Transverse colon (tissue), 4 donors: ENCODE data around the gene TRMT61A. TPM values are rescaled to one million over a fixed set of nuclear protein-coding genes. Genes with fewer than 3 reads are reported as not detected.
A peak's percentile ranks its signal among the peaks of the same experiment; 100 is the strongest.

Experiments used
- DNase-seq: peaks from one replicate; pipeline ENCODE4 v3.0.0-alpha.2; 2019
- H3K27ac ChIP-seq, 4 donors: fragments of 200-600 bp; sonication (generic); 2 replicates each; pipeline ENCODE4 v1.5.1; 2016 to 2018; ENCODE audit warnings: inconsistent platforms in 4 of 4
- H3K27me3 ChIP-seq: fragments of 200-600 bp; sonication (generic); 2 replicates; pipeline ENCODE4 v1.5.1; 2017; ENCODE audit warnings: inconsistent platforms
- H3K36me3 ChIP-seq, 4 donors: fragments of 200-600 bp; sonication (generic); 2 replicates each; pipeline ENCODE4 v1.5.1; 2017 to 2019; ENCODE audit warnings: inconsistent platforms in 4 of 4
- H3K4me1 ChIP-seq, 4 donors: fragments of 200-600 bp; sonication (generic); 2 replicates each; pipeline ENCODE4 v1.5.1; 2017 to 2020; ENCODE audit warnings: inconsistent platforms in 4 of 4
- H3K4me3 ChIP-seq, 4 donors: fragments of 200-600 bp; sonication (generic); 1 replicate in 1 of 4; 2 replicates in 3 of 4; pipeline versions ENCODE4 v1.5.1 to v1.6.1; 2017 to 2019; ENCODE audit warnings: inconsistent platforms in 4 of 4
- H3K9me3 ChIP-seq, 2 donors: fragments of 200-600 bp; sonication (generic); 2 replicates each; pipeline ENCODE4 v1.5.1; 2017 to 2019; ENCODE audit warnings: inconsistent platforms in 2 of 2
- CTCF ChIP-seq, 5 experiments: fragments of 200-600 bp in 3 of 5; fragments of 450-650 bp in 2 of 5; sonication (generic) in 3 of 5; IDR thresholded peaks; 1 replicate in 2 of 5; 2 replicates in 3 of 5; pipeline ENCODE4 v1.5.1; 2016 to 2017; ENCODE audit warnings: antibody characterized with exemption in 5 of 5, inconsistent platforms in 3 of 5, mild to moderate bottlenecking in 2 of 5, moderate library complexity in 1 of 5
- EP300 ChIP-seq: sonication (generic); formaldehyde crosslinking; IDR thresholded peaks from one replicate; pipeline ENCODE4 v1.6.1; 2017; ENCODE audit warnings: antibody characterized with exemption, low read depth
- POLR2A ChIP-seq: fragments of 450-650 bp; IDR thresholded peaks from one replicate; pipeline ENCODE4 v1.6.1; 2016; ENCODE audit warnings: antibody characterized with exemption, mild to moderate bottlenecking, moderate library complexity
- POLR2AphosphoS5 ChIP-seq, 3 donors: sonication (generic); formaldehyde crosslinking; IDR thresholded peaks; one replicate each; pipeline ENCODE4 v1.6.1; 2016; ENCODE audit warnings: antibody characterized with exemption in 3 of 3
- WGBS, 2 donors: methylation state at CpG; one replicate each; pipeline ENCODE4 v1.1.5; 2018; ENCODE audit warnings: low coverage in 1 of 2; 5-methylcytosine and 5-hydroxymethylcytosine counted together
- in situ Hi-C, 4 donors: fragments of 200-750 bp; cut with MboI; loops; one replicate each; pipeline versions ENCODE4 v1.15.0 to v1.15.1; 2017; ENCODE audit warnings: low sequenced_read_pairs in 3 of 4, low pct_ligation_motif_present in 1 of 4, low pct_unique_long_range_greater_than_20kb in 1 of 4
- intact Hi-C: fragments of 100-400 bp; cut with DNase I; formaldehyde crosslinking; loops from one replicate; pipeline ENCODE4 v1.15.1; 2023; ENCODE audit warnings: low total_unique reads
- total RNA-seq, 4 donors: library from RNA; depleted of rRNA; stranded (reverse); fragments of >200 nt; gene quantifications; one replicate each; pipeline ENCODE4 v1.1.0, GENCODE V29; 2016

Gene TRMT61A
- total RNA-seq, 4 donors from 2014 or later: 12.2 to 38.2 (median 14.1) TPM

GRCh38 chr14:103562179-103562428 lies 33.1 kb downstream of the TRMT61A start:
- Histone ChIP-seq H3K4me3 (peak overlapping the region; percentile 91 to 95 (median 94)), H3K36me3 (peaks cover 0 to 20% (median 4%) of the 10 kb centered on the region in 4 donors), H3K27ac (peak overlapping the region; percentile 95 to 98 (median 97)), H3K27me3 (no peaks in the 10 kb centered on the region), H3K9me3 (no peaks in the 10 kb centered on the region), H3K4me1 (peaks cover 22 to 62% (median 41%) of the 10 kb centered on the region in 4 donors)
- no peak for DNase-seq
- intact Hi-C loops (no loop called here), in situ Hi-C loops (no loop called here)
- TF ChIP-seq EP300 (no peak), POLR2AphosphoS5 (IDR thresholded peaks at IDR 0.05) (no peak), CTCF (IDR thresholded peaks at IDR 0.05) (no peak), POLR2A (no peak)
- WGBS, 2 donors: 0 to 2% methylated on average over 2 to 14 of the region's 25 CpGs

- in situ Hi-C loops (no loop called here), intact Hi-C loops (no loop called here)
- peak within 1 kb of the TSS; percentile 91 to 95 (median 94) for H3K4me3 ChIP-seq
- H3K9me3 ChIP-seq: no peaks in the 10 kb centered on the region
- H3K27ac ChIP-seq: peak within 1 kb of the TSS; percentile 95 to 98 (median 97)
- TF ChIP-seq EP300: peak; percentile 12
- peak; percentile 88 for TF ChIP-seq POLR2A
- peak in 1 of 5 experiments; percentile 41 for TF ChIP-seq CTCF (IDR thresholded peaks at IDR 0.05)
- TF ChIP-seq POLR2AphosphoS5 (IDR thresholded peaks at IDR 0.05): peak; percentile 73 to 93 (median 93)
- peaks cover 22 to 57% (median 40%) of the 10 kb centered on the region in 4 donors for H3K4me1 ChIP-seq
- peak; percentile 88 for DNase-seq
- WGBS, 2 donors: 2% methylated on average over 10 of the region's 109 CpGs; no CpG with 5 or more reads in 1 of the 2 donors
- peaks cover 0 to 20% (median 4%) of the 10 kb centered on the region in 4 donors for H3K36me3 ChIP-seq
- H3K27me3 ChIP-seq: no peaks in the 10 kb centered on the region
These were observed 33.6 kb downstream of the TRMT61A start, which contains the start of the genes BAG5 and COA8 for GRCh38 chr14:103562429-103563225. TSS of gene BAG5 (minus strand) at chr14:103562657. CDS start at chr14:103561164, 1,493 bp downstream. TSS of gene COA8 (plus strand) at chr14:103562960. CDS start at chr14:103563002, 42 bp downstream.

GRCh38 chr14:103563226-103563620 lies 34.2 kb downstream of the TRMT61A start:
- H3K9me3 ChIP-seq: no peaks in the 10 kb centered on the region
- intact Hi-C loops (no loop called here), in situ Hi-C loops (no loop called here)
- no peaks in the 10 kb centered on the region for H3K27me3 ChIP-seq
- no peak for TF ChIP-seq POLR2A
- TF ChIP-seq CTCF (IDR thresholded peaks at IDR 0.05): no peak
- no peak for TF ChIP-seq EP300
- TF ChIP-seq POLR2AphosphoS5 (IDR thresholded peaks at IDR 0.05): no peak
- H3K36me3 ChIP-seq: peaks cover 0 to 20% (median 4%) of the 10 kb centered on the region in 4 donors
- peak overlapping the region; percentile 95 to 98 (median 97) for H3K27ac ChIP-seq
- peaks cover 16 to 53% (median 38%) of the 10 kb centered on the region in 4 donors for H3K4me1 ChIP-seq
- 1 to 2% methylated on average over 8 to 20 of the region's 22 CpGs for WGBS, 2 donors
- DNase-seq: no peak
- peak overlapping the region; percentile 91 to 95 (median 94) for H3K4me3 ChIP-seq

GRCh38 chr14:103563844-103564505 lies 35.0 kb downstream of the TRMT61A start:
- 49 to 60% methylated on average over 11 to 21 of the region's 21 CpGs for WGBS, 2 donors
- intact Hi-C loops: no loop called here

More at GRCh38 chr14:103563844-103564505, 35.0 kb downstream of the TRMT61A start:
- DNase-seq: no peak
- no peak for TF ChIP-seq EP300
- no peak for TF ChIP-seq CTCF (IDR thresholded peaks at IDR 0.05)
- TF ChIP-seq POLR2A: no peak
- TF ChIP-seq POLR2AphosphoS5 (IDR thresholded peaks at IDR 0.05): no peak
- Histone ChIP-seq H3K9me3 (no peaks in the 10 kb centered on the region), H3K27me3 (no peaks in the 10 kb centered on the region), H3K4me3 (peak overlapping the region in 3 of 4 donors; percentile 91 to 95 (median 94)), H3K36me3 (peaks cover 0 to 15% (median 4%) of the 10 kb centered on the region in 4 donors), H3K27ac (peak overlapping the region in 3 of 4 donors; percentile 95 to 98 (median 96)), H3K4me1 (peaks cover 16 to 46% (median 34%) of the 10 kb centered on the region in 4 donors)
- in situ Hi-C loops: no loop called here
